HFFc6 (cell line): ENCODE results near the gene SFXN2. TPM values are rescaled to one million over a fixed set of nuclear protein-coding genes. Genes with fewer than 3 reads are reported as not detected.

Source experiments
- DNase-seq: peaks from one replicate; pipeline ENCODE4 v3.0.0-alpha.2; 2018
- H3K27ac Mint-ChIP-seq: 2 replicates; pipeline ENCODE4 v1.8.0; 2020; ENCODE audit warnings: mild to moderate bottlenecking, mixed read lengths
- H3K27me3 Mint-ChIP-seq: 2 replicates; pipeline ENCODE4 v1.8.0; 2021; ENCODE audit warnings: mild to moderate bottlenecking, moderate library complexity, mixed read lengths; ENCODE audit not compliant: insufficient read depth
- H3K36me3 Mint-ChIP-seq: 2 replicates; pipeline ENCODE4 v1.8.0; 2021; ENCODE audit warnings: low read depth, mixed read lengths
- H3K4me1 Mint-ChIP-seq: 2 replicates; pipeline ENCODE4 v1.8.0; 2020; ENCODE audit warnings: low read depth, mixed read lengths
- H3K4me3 Mint-ChIP-seq: 2 replicates; pipeline ENCODE4 v1.8.0; 2020; ENCODE audit warnings: mild to moderate bottlenecking, moderate library complexity, mixed read lengths
- H3K9me3 Mint-ChIP-seq: 2 replicates; pipeline ENCODE4 v1.8.0; 2020; ENCODE audit warnings: mild to moderate bottlenecking, mixed read lengths
- total RNA-seq, 6 experiments: library from RNA; stranded (reverse); fragmentation: NEBNext Ultra II Directional; extraction: Animal tissue kit (Norgen Biotek cat#: 25700); gene quantifications; 2 replicates in 1 of 6; 3 replicates in 5 of 6; pipeline ENCODE4 v1.2.3, GENCODE V29; 2021
- TF ChIP-seq, protein P1 (sequence below): fragments of 200-600 bp; sonication (generic); IDR thresholded peaks from 2 replicates; pipeline ENCODE4 v1.5.0; 2021; ENCODE audit warnings: antibody characterized with exemption, mild to moderate bottlenecking

The SFXN2 gene
- total RNA-seq, 6 experiments from 2014 or later, result 2.2 to 4.4 (median 3.5) TPM

DNA sequence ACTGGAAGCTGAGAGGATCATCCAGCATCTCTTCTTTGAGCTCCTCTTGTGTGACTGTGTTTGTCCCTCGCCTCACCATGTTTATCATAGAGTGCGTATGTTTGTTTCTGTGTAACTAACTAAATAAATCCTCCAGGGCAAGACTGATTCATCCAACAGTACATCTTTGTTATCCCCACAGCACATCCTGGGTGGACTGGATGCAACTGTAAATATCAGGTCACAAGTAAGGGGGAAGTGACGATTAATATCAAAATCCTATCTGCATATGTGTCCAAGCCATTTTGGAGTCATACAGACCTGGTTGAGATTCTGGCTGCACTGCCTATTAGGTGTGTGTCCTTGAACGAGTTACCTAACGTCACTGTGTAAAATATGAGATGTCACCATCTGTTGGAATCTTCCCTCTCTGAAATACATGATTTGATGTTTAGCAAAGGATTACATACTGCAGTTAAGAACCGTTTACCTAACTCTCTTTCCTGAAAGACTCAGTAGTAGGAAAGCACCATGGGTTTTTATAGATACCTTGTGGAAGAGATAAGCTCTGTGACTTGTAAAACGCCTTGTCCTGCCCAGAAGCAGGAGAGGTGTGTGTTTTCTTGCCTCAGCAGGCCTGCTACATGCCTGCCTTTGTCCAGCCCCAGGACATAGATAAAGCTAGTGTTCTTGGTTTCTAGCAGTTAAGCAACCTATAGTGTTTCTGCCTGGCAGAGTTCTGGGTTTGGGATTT, 55.1 kb downstream of the SFXN2 start:
- TF ChIP-seq, protein P1, sequence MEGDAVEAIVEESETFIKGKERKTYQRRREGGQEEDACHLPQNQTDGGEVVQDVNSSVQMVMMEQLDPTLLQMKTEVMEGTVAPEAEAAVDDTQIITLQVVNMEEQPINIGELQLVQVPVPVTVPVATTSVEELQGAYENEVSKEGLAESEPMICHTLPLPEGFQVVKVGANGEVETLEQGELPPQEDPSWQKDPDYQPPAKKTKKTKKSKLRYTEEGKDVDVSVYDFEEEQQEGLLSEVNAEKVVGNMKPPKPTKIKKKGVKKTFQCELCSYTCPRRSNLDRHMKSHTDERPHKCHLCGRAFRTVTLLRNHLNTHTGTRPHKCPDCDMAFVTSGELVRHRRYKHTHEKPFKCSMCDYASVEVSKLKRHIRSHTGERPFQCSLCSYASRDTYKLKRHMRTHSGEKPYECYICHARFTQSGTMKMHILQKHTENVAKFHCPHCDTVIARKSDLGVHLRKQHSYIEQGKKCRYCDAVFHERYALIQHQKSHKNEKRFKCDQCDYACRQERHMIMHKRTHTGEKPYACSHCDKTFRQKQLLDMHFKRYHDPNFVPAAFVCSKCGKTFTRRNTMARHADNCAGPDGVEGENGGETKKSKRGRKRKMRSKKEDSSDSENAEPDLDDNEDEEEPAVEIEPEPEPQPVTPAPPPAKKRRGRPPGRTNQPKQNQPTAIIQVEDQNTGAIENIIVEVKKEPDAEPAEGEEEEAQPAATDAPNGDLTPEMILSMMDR, result no peak
- peaks cover 62% of the 10 kb centered on the region for H3K4me1 Mint-ChIP-seq

DNA sequence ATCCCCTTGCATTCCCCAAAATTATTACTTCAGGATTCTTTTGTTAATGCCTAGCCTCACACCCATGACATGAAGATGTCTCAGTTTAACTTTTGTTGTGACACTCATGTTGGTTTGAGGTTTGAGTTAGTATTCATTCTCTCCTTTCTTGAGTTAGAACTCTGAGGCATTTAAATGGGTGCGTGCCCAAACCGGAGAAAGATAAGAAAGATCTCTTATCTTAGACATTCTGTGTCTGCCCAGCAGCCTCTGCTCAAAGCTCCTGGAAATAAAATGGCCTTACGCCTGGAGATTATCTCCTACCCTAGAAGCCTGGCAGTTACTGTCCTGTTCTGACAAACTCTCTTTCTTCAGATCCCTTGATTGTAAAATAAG, 55.7 kb downstream of the SFXN2 start:
- DNase-seq, result no peak
- no peaks in the 10 kb centered on the region for H3K9me3 Mint-ChIP-seq
- H3K36me3 Mint-ChIP-seq, result peaks cover 21% of the 10 kb centered on the region
- peaks cover 62% of the 10 kb centered on the region for H3K4me1 Mint-ChIP-seq
- H3K27ac Mint-ChIP-seq, result no peak overlapping the region
- TF ChIP-seq, protein P1, result no peak
- H3K27me3 Mint-ChIP-seq, result no peaks in the 10 kb centered on the region
- no peak overlapping the region for H3K4me3 Mint-ChIP-seq

More for the DNA sequence above, 55.1 kb downstream of the SFXN2 start:
- Mint-ChIP-seq H3K27me3 (no peaks in the 10 kb centered on the region), H3K9me3 (no peaks in the 10 kb centered on the region), H3K36me3 (peaks cover 21% of the 10 kb centered on the region), H3K4me3 (no peak overlapping the region), H3K27ac (peak overlapping the region; percentile 12; the same call in 1 of the 2 replicates)
- no peak for DNase-seq

DNA sequence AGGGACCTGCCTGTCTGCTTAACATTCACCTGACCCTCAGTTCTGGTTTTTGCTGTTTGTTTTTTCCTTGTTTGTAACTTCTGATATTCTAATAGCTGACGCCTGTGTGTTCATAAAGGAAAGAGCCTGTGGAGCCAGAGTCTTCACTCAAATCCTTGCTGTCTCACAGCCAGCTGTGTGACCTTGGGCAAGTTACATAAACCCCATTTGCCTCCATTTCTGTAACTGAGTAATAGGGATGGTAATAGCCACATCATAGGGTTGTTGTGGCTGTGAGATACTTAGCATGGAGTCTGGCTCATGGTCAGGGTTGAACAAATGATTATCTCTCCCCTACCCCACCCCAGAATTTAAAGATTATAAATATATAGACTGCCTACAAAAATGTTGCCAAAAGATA, 56.4 kb downstream of the SFXN2 start:
- peaks cover 62% of the 10 kb centered on the region for H3K4me1 Mint-ChIP-seq
- TF ChIP-seq, protein P1, result no peak
- H3K36me3 Mint-ChIP-seq, result peaks cover 14% of the 10 kb centered on the region; the same call in 1 of the 2 replicates
- no peak for DNase-seq
- H3K9me3 Mint-ChIP-seq, result no peaks in the 10 kb centered on the region
- no peak overlapping the region for H3K4me3 Mint-ChIP-seq
- H3K27ac Mint-ChIP-seq, result no peak overlapping the region
- no peaks in the 10 kb centered on the region for H3K27me3 Mint-ChIP-seq

DNA sequence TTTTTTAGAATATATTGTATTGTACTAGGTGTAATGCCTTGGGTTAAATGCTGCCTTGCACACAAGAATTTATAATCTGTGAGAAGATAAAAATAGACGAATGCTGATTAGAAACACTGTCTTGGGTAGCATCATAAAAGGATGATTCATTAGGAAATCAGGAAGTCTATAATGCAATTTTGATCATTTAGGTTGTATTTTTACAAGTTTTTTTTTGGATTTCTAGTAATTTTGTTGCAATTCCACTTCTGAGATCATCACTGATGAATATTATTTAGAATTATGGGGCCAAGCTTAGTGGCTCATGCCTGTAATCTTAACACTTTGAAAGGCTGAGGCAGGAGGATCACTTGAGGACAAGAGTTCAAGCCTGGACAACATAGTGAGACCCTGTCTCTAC, 58.9 kb downstream of the SFXN2 start:
- TF ChIP-seq, protein P1, result no peak
- Mint-ChIP-seq H3K36me3 (peaks cover 13% of the 10 kb centered on the region; the same call in 1 of the 2 replicates), H3K4me1 (peaks cover 79% of the 10 kb centered on the region), H3K27ac (peak overlapping the region; percentile 77), H3K27me3 (peaks cover 2% of the 10 kb centered on the region; the same call in 1 of the 2 replicates), H3K4me3 (peak overlapping the region; percentile 48), H3K9me3 (no peaks in the 10 kb centered on the region)
- DNase-seq, result peak; percentile 16

DNA sequence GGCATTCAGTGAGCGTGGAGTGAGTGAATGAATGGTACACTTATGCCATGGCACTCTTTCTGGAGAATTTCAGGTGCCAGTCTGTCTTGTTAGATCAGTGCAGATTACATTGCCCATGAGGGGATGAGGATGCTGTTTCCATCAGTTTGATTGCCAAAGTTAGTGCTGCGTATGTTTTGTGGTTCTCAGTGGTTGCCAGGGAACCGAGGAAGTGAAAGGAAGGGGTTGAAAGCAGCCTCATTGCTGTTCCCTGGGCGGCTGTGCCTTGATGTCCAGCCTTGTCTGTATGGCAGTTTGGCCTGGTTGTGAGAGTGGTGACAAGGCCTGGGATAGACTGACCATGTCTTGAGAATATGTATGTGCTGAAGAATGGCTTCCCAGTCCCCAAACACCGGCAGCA, 59.5 kb downstream of the SFXN2 start:
- Mint-ChIP-seq H3K36me3 (peaks cover 13% of the 10 kb centered on the region; the same call in 1 of the 2 replicates), H3K27ac (peak overlapping the region; percentile 77; the same call in 1 of the 2 replicates), H3K9me3 (no peaks in the 10 kb centered on the region), H3K27me3 (peaks cover 2% of the 10 kb centered on the region; the same call in 1 of the 2 replicates), H3K4me1 (peaks cover 85% of the 10 kb centered on the region), H3K4me3 (no peak overlapping the region)
- no peak for DNase-seq
- TF ChIP-seq, protein P1, result no peak
